ENCODE data around the gene SLC6A18.
"Not testable (repeated sequence)": the region's sequence is repeated elsewhere in the genome, so short reads cannot be mapped to it uniquely, and the experiment has no call there.

Gene SLC6A18

GRCh38 chr5:1281038-1281882, 56.1 kb downstream of the SLC6A18 start:
- Histone ChIP-seq H3K79me2 (no peaks in the 10 kb centered on the region), H3K4me1 (no peaks in the 10 kb centered on the region), H3K9ac (no peak overlapping the region), H3K36me3 (ENCODE audit: control insufficient read depth, insufficient read depth, low read length) (no peaks in the 10 kb centered on the region), H3K27ac (no peak overlapping the region), H3K4me3 (ENCODE audit: low read depth, low read length) (no peak overlapping the region), H3K4me2 (ENCODE audit: low read length) (no peak overlapping the region), H3K27me3 (ENCODE audit: control insufficient read depth, insufficient read depth, low read length) (no peaks in the 10 kb centered on the region), H3K9me3 (ENCODE audit: control insufficient read depth, low read length) (no peaks in the 10 kb centered on the region), H2AFZ (no peak overlapping the region)
- TF ChIP-seq CTCF (IDR thresholded peaks at IDR 0.05), result no peak

- H3K4me3 ChIP-seq (ENCODE audit: low read depth, low read length), result no peak overlapping the region
- H3K4me2 ChIP-seq (ENCODE audit: low read length), result no peak overlapping the region
- H3K27me3 ChIP-seq (ENCODE audit: control insufficient read depth, insufficient read depth, low read length), result no peaks in the 10 kb centered on the region
- no peaks in the 10 kb centered on the region for H3K9me3 ChIP-seq (ENCODE audit: control insufficient read depth, low read length)
- H3K36me3 ChIP-seq (ENCODE audit: control insufficient read depth, insufficient read depth, low read length), result no peaks in the 10 kb centered on the region
- TF ChIP-seq CTCF (IDR thresholded peaks at IDR 0.05), result no peak
- H3K79me2 ChIP-seq, result no peaks in the 10 kb centered on the region
- H3K4me1 ChIP-seq, result no peaks in the 10 kb centered on the region
- no peak overlapping the region for H3K27ac ChIP-seq
- no peak overlapping the region for H3K9ac ChIP-seq
- no peak overlapping the region for H2AFZ ChIP-seq
Observed at GRCh38 chr5:1282131-1282992, 57.2 kb downstream of the SLC6A18 start.

GRCh38 chr5:1282993-1283728, 58.0 kb downstream of the SLC6A18 start:
- not testable (repeated sequence) for H3K79me2 ChIP-seq; H3K36me3 ChIP-seq (ENCODE audit: control insufficient read depth, insufficient read depth, low read length); H3K4me3 ChIP-seq (ENCODE audit: low read depth, low read length); H3K9me3 ChIP-seq (ENCODE audit: control insufficient read depth, low read length); H3K9ac ChIP-seq; H3K27me3 ChIP-seq (ENCODE audit: control insufficient read depth, insufficient read depth, low read length); H3K4me2 ChIP-seq (ENCODE audit: low read length); H3K27ac ChIP-seq; H3K4me1 ChIP-seq; H2AFZ ChIP-seq

DNA sequence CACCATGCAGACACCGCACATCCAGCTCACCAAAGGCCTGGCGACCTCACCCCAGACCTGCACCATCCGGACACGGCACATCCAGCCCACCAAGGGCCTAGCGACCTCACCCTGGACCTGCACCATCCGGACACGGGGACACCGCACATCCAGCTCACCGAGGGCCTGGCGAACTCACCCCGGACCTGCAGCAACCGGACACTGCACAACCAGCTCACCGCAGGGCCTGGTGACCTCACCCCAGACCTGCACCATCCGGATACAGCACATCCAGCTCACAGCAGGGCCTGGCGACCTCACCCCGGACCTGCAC, 58.5 kb downstream of the SLC6A18 start:
- H3K4me2 ChIP-seq (ENCODE audit: low read length); H3K79me2 ChIP-seq; H3K4me3 ChIP-seq (ENCODE audit: low read depth, low read length); H3K4me1 ChIP-seq; H3K9ac ChIP-seq; H3K27me3 ChIP-seq (ENCODE audit: control insufficient read depth, insufficient read depth, low read length); H2AFZ ChIP-seq; H3K9me3 ChIP-seq (ENCODE audit: control insufficient read depth, low read length); H3K27ac ChIP-seq; H3K36me3 ChIP-seq (ENCODE audit: control insufficient read depth, insufficient read depth, low read length): not testable (repeated sequence)

- not testable (repeated sequence) for H3K27me3 ChIP-seq (ENCODE audit: control insufficient read depth, insufficient read depth, low read length); H3K79me2 ChIP-seq; H3K9me3 ChIP-seq (ENCODE audit: control insufficient read depth, low read length); H3K4me1 ChIP-seq; H3K9ac ChIP-seq; H2AFZ ChIP-seq; H3K36me3 ChIP-seq (ENCODE audit: control insufficient read depth, insufficient read depth, low read length); H3K4me3 ChIP-seq (ENCODE audit: low read depth, low read length); H3K27ac ChIP-seq; H3K4me2 ChIP-seq (ENCODE audit: low read length)
Observed at GRCh38 chr5:1284336-1284970, 59.3 kb downstream of the SLC6A18 start.
